ENCODE results near the gene PRAMEF20. TPM values are rescaled to one million over a fixed set of nuclear protein-coding genes. Genes with fewer than 3 reads are reported as not detected.
"Not testable (repeated sequence)": the region's sequence is repeated elsewhere in the genome, so short reads cannot be mapped to it uniquely, and the experiment has no call there.

PRAMEF20 gene
- total RNA-seq, result not detected
- long read RNA-seq, result 0 reads

GRCh38 chr1:13410150-13410549 is at the start of gene PRAMEF20:
PRAMEF20 (plus strand) TSS chr1:13410450; CDS start chr1:13416355, 5,905 bp downstream.
- DNase-seq; ATAC-seq (ENCODE audit: poor library complexity); intact Hi-C loops (cut with DNase I): not testable (repeated sequence)

GRCh38 chr1:13362364-13362763 is 47.9 kb upstream of the PRAMEF20 start:
- ATAC-seq (ENCODE audit: poor library complexity); DNase-seq; intact Hi-C loops (cut with DNase I): not testable (repeated sequence)

DNA sequence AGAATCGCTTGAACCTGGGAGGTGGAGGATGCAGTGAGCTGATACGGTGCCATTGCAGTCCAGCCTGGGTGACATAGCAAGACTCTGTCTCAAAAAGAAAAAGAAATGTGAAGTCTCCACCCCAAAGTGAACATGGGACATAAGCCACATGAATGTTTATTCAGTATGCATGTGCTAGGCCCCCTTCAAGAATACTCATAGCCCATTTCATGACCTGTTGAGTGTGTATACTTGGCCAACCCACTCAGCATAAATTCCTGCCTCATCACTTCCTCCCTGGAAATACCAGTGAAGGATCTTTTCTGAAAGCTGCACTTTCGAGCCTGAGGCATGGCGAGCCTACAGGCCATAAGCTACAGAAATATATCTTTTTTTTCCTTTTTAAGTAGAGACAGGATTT is 45.3 kb upstream of the PRAMEF20 start:
- DNase-seq; intact Hi-C loops (cut with DNase I); ATAC-seq (ENCODE audit: poor library complexity): not testable (repeated sequence)

DNA sequence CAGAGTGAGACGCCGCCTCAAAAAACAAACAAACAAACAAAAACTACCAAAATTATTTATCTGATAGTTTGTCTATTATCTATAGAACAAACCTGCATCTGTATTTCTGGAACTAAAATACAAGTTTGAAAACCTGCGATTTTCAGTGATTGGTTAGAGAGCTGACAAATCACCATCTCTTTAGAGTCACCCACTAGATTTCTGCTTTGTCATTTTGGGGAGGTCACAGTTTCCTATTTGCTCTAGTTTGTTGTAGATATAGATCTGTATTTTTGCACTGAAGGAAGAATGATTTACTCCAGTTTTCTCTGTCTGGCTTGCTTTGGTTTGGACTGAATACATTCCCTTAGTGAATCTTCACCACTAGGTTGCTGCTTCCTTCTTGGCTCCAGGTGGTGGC is 43.7 kb upstream of the PRAMEF20 start:
- ATAC-seq (ENCODE audit: poor library complexity); DNase-seq; intact Hi-C loops (cut with DNase I): not testable (repeated sequence)

DNA sequence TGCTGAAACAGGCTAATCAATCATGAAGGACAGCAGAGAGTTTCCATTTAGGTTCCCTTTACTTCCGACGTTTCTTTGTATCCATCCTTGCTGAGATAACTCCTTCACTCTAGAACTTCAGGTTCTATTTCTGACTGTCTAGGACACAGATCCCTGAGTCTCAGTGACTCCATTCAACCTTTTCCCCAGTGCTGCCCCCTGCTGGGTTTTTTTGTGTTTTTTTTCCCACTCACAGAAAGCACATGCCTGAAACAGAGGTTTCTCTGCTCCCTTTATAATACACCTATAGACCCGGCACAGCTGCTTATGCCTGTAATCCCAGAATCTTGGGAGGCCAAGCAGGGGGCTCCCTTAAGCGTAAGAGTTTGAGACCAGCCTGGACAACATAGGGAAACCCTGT is 41.7 kb upstream of the PRAMEF20 start:
- ATAC-seq (ENCODE audit: poor library complexity); DNase-seq; intact Hi-C loops (cut with DNase I): not testable (repeated sequence)

DNA sequence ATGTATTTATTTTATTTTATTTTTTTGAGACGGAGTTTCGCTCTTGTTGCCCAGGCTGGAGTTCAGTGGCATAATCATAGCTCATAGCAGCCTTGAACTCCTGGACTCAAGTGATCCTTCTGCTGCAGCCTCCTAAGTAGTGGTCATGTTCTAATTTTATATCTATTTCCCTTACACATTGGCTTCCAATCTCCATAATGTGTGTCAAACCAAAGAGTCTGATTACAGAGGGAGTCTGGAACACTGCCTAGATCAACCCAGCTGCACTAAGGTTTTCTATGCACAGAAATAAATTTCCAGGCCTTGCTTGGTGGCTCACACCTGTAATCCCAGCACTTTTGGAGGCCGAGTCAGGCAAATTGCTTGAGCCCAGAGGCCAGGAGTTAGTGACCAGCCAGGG is 31.3 kb upstream of the PRAMEF20 start:
- intact Hi-C loops (cut with DNase I); ATAC-seq (ENCODE audit: poor library complexity); DNase-seq: not testable (repeated sequence)

GRCh38 chr1:13380380-13380779 is 29.9 kb upstream of the PRAMEF20 start:
- ATAC-seq (ENCODE audit: poor library complexity); intact Hi-C loops (cut with DNase I); DNase-seq: not testable (repeated sequence)

DNA sequence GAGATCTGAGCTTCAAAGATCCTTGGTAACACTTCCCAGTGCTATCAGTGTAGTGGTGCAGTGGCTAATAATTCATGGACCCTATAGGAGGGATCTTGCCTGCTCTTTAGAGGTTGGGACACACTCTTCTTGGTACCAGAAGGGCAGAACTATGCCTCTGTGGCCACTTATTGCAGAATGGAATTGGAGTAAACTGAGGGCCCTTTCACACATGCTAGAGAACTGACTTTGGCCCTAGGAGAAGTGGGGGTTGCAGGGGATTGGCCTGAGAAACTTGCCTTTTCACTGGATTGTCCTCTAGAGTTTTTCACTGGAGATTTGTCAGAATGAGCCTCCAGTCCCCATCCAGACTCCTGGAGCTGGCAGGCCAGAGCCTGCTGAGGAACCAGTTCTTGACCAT is 20.9 kb upstream of the PRAMEF20 start, which contains the start of gene PRAMEF17:
Gene PRAMEF17 (plus strand): TSS at position 301 of the 400 bp plus-strand sequence. CDS start 26 bp downstream, at position 327.
- intact Hi-C loops (cut with DNase I); ATAC-seq (ENCODE audit: poor library complexity); DNase-seq: not testable (repeated sequence)

GRCh38 chr1:13393004-13393403 is 17.2 kb upstream of the PRAMEF20 start:
- ATAC-seq (ENCODE audit: poor library complexity); intact Hi-C loops (cut with DNase I); DNase-seq: not testable (repeated sequence)

DNA sequence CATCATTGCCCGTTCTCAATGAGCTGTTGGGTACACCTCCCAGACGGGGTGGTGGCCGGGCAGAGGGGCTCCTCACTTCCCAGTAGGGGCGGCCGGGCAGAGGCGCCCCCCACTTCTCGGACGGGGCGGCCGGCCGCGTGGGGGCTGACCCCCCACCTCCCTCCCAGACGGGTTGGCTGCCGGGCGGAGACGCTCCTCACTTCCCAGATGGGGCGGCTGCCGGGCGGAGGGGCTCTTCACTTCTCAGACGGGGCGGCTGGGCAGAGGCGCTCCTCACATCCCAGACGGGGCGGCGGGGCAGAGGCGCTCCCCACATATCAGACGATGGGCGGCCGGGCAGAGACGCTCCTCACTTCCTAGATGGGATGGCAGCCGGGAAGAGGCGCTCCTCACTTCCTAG is 15.5 kb upstream of the PRAMEF20 start:
- not testable (repeated sequence) for ATAC-seq (ENCODE audit: poor library complexity)

DNA sequence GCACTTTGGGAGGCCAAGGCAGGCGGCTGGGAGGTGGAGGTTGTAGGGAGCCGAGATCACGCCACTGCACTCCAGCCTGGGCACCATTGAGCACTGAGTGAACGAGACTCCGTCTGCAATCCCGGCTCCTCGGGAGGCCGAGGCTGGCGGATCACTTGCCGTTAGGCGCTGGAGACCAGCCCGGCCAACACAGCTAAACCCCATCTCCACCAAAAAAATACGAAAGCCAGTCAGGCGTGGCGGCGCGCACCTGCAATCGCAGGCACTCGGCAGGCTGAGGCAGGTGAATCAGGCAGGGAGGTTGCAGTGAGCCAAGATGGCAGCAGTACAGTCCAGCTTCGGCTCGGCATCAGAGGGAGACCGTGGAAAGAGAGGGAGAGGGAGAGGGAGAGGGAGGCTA is 14.9 kb upstream of the PRAMEF20 start:
- ATAC-seq (ENCODE audit: poor library complexity); DNase-seq; intact Hi-C loops (cut with DNase I): not testable (repeated sequence)

More for the DNA sequence above, 15.5 kb upstream of the PRAMEF20 start:
- DNase-seq; intact Hi-C loops (cut with DNase I): not testable (repeated sequence)

DNA sequence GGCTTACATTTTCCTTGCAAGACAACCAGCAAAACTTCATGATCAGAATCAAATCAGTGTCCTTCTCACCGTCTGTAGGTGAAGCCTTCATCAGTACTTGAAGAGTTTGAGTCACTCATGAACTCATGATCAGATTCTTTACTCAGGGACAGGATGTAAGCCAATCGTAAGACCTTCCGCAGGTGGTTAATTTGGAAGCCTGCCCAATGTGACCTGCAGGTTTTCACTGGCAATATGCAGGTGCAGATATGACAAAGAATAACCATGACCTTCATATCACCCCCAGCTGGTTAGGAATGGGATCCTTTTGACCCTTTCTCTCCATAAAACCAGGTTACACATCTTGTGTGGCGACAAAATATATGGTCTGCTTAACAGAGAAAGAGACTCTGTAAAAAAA is 2.4 kb upstream of the PRAMEF20 start:
- intact Hi-C loops (cut with DNase I), result no loop called here
- DNase-seq (no peak), ATAC-seq (ENCODE audit: poor library complexity) (no peak)

DNA sequence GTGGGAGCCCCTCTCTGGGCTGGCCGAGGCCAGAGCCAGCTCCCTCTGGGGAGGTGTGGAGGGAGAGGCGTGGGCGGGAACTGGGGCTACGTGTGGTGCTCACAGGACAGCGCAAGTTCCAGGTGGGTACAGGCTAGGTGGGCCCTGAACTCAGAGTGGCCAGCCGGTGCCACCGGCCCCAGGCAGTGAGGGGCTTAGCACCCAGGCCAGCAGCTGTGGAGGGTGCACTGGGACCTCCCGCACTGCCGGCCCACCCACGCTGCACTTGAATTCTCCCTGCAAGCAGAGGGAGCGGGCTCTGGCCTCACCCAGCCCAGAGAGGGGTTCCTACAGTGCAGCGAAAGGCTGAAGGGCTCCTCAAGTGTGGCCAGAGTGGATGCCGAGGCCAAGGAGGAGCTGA is 20.2 kb downstream of the PRAMEF20 start:
- intact Hi-C loops (cut with DNase I), result no loop called here
- ATAC-seq (ENCODE audit: poor library complexity) (no peak), DNase-seq (no peak)

DNA sequence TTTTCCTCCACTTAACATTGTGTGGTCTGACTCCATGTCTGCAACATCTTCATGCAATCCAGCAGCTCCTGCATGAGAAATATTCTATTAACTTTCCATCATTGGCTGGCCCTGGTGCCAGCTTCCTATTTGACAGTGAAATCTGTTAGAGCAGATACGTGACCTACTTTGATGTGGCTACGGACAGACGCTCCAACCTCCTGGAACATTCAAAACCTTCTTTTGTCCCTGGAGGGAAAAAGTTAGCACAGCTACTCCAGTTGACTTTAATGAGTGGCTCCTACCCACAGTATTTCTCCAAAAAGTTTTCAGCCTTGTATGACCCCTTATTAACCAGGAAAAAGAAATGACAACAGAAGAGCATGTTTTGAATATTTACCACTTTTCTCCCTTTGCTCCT is 22.0 kb downstream of the PRAMEF20 start:
- DNase-seq (no peak), ATAC-seq (ENCODE audit: poor library complexity) (no peak)
- intact Hi-C loops (cut with DNase I), result no loop called here

GRCh38 chr1:13433694-13434358 is 23.6 kb downstream of the PRAMEF20 start:
- ATAC-seq (ENCODE audit: poor library complexity); DNase-seq; intact Hi-C loops (cut with DNase I): not testable (repeated sequence)

DNA sequence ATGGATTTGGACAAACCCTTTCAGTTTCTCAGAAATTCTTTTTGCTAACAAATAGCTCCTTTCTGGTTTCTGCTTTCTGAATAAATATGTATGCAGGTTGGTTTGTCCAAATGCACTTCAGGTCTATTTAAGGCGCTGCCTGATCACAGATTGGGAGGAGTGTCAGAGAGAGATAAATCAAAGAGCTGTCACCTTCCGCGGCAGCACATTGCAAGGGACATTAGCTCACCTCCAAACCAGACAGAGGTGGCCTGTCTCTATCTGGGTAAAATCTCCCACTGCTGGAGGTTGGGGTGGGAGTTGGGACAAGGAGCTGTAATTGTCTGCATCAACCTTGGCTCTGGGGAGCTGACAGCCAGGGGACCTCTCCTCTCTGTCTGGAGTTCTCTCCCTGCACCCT is 25.2 kb downstream of the PRAMEF20 start:
- ATAC-seq (ENCODE audit: poor library complexity) (peak; percentile 49), DNase-seq (no peak)
- intact Hi-C loops (cut with DNase I), result no loop called here

- ATAC-seq (ENCODE audit: poor library complexity); DNase-seq; intact Hi-C loops (cut with DNase I): not testable (repeated sequence)
Measured at GRCh38 chr1:13439104-13439783, 29.0 kb downstream of the PRAMEF20 start.

DNA sequence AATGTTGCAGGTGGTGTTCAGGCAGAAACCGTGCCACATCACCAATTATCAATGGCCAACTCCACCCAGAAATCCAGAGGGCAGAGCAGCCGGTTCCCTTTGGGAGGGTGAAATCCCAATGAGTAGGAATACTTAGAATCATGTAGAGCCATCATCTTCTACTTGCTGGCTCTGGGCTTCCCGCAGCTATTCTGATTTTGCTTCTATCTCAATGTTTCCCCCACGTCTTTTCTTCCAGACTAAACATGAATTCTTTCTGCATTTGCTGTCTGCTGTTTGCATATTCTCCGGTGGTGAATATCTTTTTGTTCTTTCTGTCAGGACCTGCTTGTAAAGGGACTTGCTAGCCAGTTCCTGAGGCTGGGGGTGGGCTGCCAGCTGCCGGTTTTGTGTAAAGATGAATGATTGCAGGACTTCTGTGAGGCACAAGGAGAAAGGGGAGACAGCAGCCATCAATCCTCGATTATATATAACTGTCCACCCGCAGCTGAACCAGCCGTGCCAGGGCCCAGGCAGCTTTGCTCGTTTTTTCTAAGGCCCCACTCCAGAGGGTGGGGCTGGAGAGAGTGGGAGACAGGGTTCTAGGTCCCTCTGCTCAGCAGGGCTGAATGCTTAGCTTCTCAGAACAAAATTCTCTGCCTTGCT is 33.2 kb downstream of the PRAMEF20 start:
- ATAC-seq (ENCODE audit: poor library complexity) (no peak), DNase-seq (no peak)
- intact Hi-C loops (cut with DNase I), result no loop called here

- ATAC-seq (ENCODE audit: poor library complexity) (no peak), DNase-seq (no peak)
- intact Hi-C loops (cut with DNase I), result no loop called here
Measured at GRCh38 chr1:13450204-13450603, 40.0 kb downstream of the PRAMEF20 start.

All from Right ventricle myocardium superior (tissue), 1 donor.